ENCODE measurements around the gene TRMU. TPM values are rescaled to one million over a fixed set of nuclear protein-coding genes. Genes with fewer than 3 reads are reported as not detected.

Gene TRMU
- total and polyA plus RNA-seq, 8 donors: 15.0 to 58.0 (median 23.4) TPM

- WGBS, 2 donors: 89 to 90% methylated on average over 14 of the region's 14 CpGs
- H3K27me3 ChIP-seq: no peaks in the 10 kb centered on the region
- intact Hi-C loops (cut with DNase I): loop anchor here in 1 of 3 donors (10.0 kb wide), 1 partner anchor 185 kb away; no protein-coding TSS in a partner anchor
- ATAC-seq (no peak), FAIRE-seq (no peak), DNase-seq (peak in 2 of 6 donors; percentile 38 to 61)
- no peak overlapping the region for H3K4me3 ChIP-seq
- TF ChIP-seq, protein P1, sequence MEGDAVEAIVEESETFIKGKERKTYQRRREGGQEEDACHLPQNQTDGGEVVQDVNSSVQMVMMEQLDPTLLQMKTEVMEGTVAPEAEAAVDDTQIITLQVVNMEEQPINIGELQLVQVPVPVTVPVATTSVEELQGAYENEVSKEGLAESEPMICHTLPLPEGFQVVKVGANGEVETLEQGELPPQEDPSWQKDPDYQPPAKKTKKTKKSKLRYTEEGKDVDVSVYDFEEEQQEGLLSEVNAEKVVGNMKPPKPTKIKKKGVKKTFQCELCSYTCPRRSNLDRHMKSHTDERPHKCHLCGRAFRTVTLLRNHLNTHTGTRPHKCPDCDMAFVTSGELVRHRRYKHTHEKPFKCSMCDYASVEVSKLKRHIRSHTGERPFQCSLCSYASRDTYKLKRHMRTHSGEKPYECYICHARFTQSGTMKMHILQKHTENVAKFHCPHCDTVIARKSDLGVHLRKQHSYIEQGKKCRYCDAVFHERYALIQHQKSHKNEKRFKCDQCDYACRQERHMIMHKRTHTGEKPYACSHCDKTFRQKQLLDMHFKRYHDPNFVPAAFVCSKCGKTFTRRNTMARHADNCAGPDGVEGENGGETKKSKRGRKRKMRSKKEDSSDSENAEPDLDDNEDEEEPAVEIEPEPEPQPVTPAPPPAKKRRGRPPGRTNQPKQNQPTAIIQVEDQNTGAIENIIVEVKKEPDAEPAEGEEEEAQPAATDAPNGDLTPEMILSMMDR (IDR thresholded peaks at IDR 0.05): no peak
- H3K36me3 ChIP-seq: peaks cover 0 to 7% (median 0%) of the 10 kb centered on the region in 3 donors
- H3K27ac ChIP-seq: no peak overlapping the region
- no peaks in the 10 kb centered on the region for H3K9me3 ChIP-seq
- peaks cover 0 to 7% (median 3%) of the 10 kb centered on the region in 3 donors for H3K4me1 ChIP-seq
Measured at GRCh38 chr22:46359362-46359761, 23.8 kb downstream of the TRMU start.

GRCh38 chr22:46360097-46360496 is 24.6 kb downstream of the TRMU start:
- DNase-seq (peak in 2 of 6 donors; percentile 22 to 34), ATAC-seq (no peak), FAIRE-seq (no peak)
- TF ChIP-seq, protein P1 (IDR thresholded peaks at IDR 0.05): no peak
- Histone ChIP-seq H3K4me3 (no peak overlapping the region), H3K27ac (no peak overlapping the region), H3K36me3 (peaks cover 0 to 7% (median 0%) of the 10 kb centered on the region in 3 donors), H3K27me3 (no peaks in the 10 kb centered on the region), H3K4me1 (peaks cover 0 to 3% (median under 1%) of the 10 kb centered on the region in 3 donors), H3K9me3 (no peaks in the 10 kb centered on the region)
- intact Hi-C loops (cut with DNase I): no loop called here
- WGBS, 2 donors: 74 to 75% methylated on average over 5 of the region's 5 CpGs

GRCh38 chr22:46360891-46361290 is 25.4 kb downstream of the TRMU start:
- intact Hi-C loops (cut with DNase I): no loop called here
- 93 to 95% methylated on average over 10 of the region's 10 CpGs for WGBS, 2 donors
- no peak for FAIRE-seq

GRCh38 chr22:46361826-46362202 is 26.3 kb downstream of the TRMU start:
- DNase-seq: peak in 1 of 6 donors; percentile 17
- Histone ChIP-seq H3K36me3 (no peaks in the 10 kb centered on the region), H3K4me1 (peaks cover 0 to 3% (median 0%) of the 10 kb centered on the region in 3 donors), H3K4me3 (no peak overlapping the region), H3K27me3 (no peaks in the 10 kb centered on the region), H3K27ac (no peak overlapping the region), H3K9me3 (no peaks in the 10 kb centered on the region)
- 36 to 47% methylated on average over 11 of the region's 11 CpGs for WGBS, 2 donors
- FAIRE-seq: no peak
- intact Hi-C loops (cut with DNase I): no loop called here
- TF ChIP-seq, protein P1 (IDR thresholded peaks at IDR 0.05): no peak
- ATAC-seq: peak in 3 of 4 donors; percentile 27 to 37 (median 28)

More at GRCh38 chr22:46360891-46361290, 25.4 kb downstream of the TRMU start:
- DNase-seq: peak in 1 of 6 donors; percentile 20
- Histone ChIP-seq H3K4me1 (peaks cover 0 to 3% (median 0%) of the 10 kb centered on the region in 3 donors), H3K36me3 (peaks cover 0 to 7% (median 0%) of the 10 kb centered on the region in 3 donors), H3K9me3 (no peaks in the 10 kb centered on the region), H3K4me3 (no peak overlapping the region), H3K27ac (no peak overlapping the region), H3K27me3 (no peaks in the 10 kb centered on the region)
- ATAC-seq: no peak
- TF ChIP-seq, protein P1 (IDR thresholded peaks at IDR 0.05): no peak

DNA sequence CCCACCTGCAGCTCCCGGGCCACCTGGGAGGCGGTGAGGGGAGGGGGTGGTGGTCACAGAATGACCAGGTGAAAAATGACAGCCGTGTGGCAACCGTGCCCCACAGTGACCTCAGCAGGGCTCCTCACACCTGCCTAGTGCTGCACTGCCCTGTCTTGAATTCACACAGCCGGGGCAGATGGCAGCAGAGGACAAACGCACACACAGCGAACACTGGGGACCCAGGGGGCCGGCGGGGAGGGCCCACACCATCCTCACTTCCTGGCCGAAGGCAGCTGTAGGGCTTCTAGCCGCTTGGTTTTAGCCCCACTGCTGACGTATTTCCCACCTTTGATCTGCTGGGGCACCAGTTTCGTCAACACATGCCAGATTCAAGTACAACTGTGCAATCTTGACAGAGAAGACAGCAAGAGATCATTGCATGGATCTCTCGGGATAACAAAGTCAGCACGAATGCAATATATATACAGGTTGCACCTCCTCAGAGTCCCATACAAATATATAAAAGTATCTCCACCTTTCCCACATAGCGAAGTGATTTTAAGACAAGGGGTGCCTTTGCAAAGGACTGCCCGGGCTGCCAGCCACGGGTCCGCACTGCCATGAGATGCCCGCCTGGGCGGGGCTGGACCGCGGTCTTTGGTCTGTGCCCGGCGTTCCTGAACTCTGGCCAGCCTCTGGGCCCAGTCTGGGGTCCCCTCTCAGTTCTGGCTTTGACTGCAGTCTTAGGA is 26.9 kb downstream of the TRMU start:
- Histone ChIP-seq H3K27me3 (no peaks in the 10 kb centered on the region), H3K27ac (no peak overlapping the region), H3K9me3 (no peaks in the 10 kb centered on the region), H3K4me3 (no peak overlapping the region), H3K4me1 (peaks cover 0 to 3% (median 0%) of the 10 kb centered on the region in 3 donors), H3K36me3 (no peaks in the 10 kb centered on the region)
- no peak for FAIRE-seq
- peak in 4 of 6 donors; percentile 29 to 60 (median 50) for DNase-seq
- intact Hi-C loops (cut with DNase I): no loop called here
- 47 to 50% methylated on average over 25 of the region's 25 CpGs for WGBS, 2 donors
- TF ChIP-seq, protein P1 (IDR thresholded peaks at IDR 0.05): no peak
- ATAC-seq: peak; percentile 18 to 64 (median 50)

Measured in pancreas (tissue), 10 donors.